PFSK-1 (cell line): ENCODE data around the gene DCXR.

Experiments used
- POLR2AphosphoS5 ChIP-seq: IDR thresholded peaks from 2 replicates; pipeline ENCODE4 v1.6.1; 2012; ENCODE audit warnings: low read depth, mild to moderate bottlenecking, control low read depth, low read length, moderate library complexity
- REST ChIP-seq, 2 experiments: IDR thresholded peaks; 2 replicates each; pipeline versions ENCODE4 v1.6.1 to v1.8.0; 2011 to 2012; ENCODE audit warnings: low read depth in 2 of 2, low read length in 2 of 2, control low read depth in 1 of 2, inconsistent platforms in 1 of 2, mild to moderate bottlenecking in 1 of 2, moderate library complexity in 1 of 2; ENCODE audit not compliant: insufficient read depth in 1 of 2
- TAF1 ChIP-seq: IDR thresholded peaks from 2 replicates; pipeline ENCODE4 v1.6.1; 2012; ENCODE audit warnings: low read length, control low read depth, borderline replicate concordance; ENCODE audit not compliant: insufficient read depth

DNA sequence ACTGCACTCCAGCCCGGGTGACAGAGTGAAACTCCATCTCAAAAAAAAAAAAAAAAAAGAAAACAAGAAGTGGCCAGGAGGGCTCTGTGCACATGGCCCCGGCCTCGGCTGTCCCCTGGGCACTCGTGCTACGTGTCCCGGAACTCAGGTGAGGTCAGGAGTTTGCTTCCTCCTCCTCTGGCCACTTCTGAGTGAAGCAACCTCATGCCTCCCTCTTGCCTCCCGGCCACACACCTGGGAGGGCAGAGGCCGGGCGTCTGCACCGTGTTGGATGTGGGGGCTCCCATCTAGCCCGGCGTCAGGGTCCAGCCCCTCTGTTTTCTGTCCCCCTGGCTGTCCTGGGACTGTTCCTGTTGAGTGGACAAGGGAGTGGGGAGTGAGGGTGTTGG, 37.9 kb downstream of the DCXR start:
- TF ChIP-seq REST (IDR thresholded peaks at IDR 0.05; ENCODE audit: insufficient read depth in 1 of 2, low read depth in 2 of 2, low read length in 2 of 2) (no peak), TAF1 (no peak), POLR2AphosphoS5 (no peak)
